B cell (primary cell): ENCODE data around the gene TMEM255B.

ENCODE experiments used
- CTCF ChIP-seq: fragments of 200-600 bp; IDR thresholded peaks from one replicate; pipeline ENCODE4 v1.8.0; 2022; ENCODE audit warnings: antibody characterized with exemption, mild to moderate bottlenecking
- EZH2 ChIP-seq: IDR thresholded peaks from 2 replicates; pipeline ENCODE4 v1.6.1; 2012; ENCODE audit warnings: borderline replicate concordance, low read depth, mild to moderate bottlenecking, moderate library complexity, low read length; ENCODE audit not compliant: insufficient read depth, poor library complexity, severe bottlenecking

- TF ChIP-seq EZH2, result no peak
- TF ChIP-seq CTCF, result no peak
These were observed 61.0 kb downstream of the TMEM255B start for GRCh38 chr13:113819731-113820715.
